Endothelial cell of umbilical vein (primary cell): ENCODE results near the gene MAP2K5. TPM values are rescaled to one million over a fixed set of nuclear protein-coding genes. Genes with fewer than 3 reads are reported as not detected.

Source experiments
- BruUV-seq: library from RNA; stranded (reverse); fragments of 400-500 nt; replicated peaks from 2 replicates; lab custom pipeline; 2021; lab: Mats Ljungman, UMichigan
- CTCF ChIA-PET: fragments of 300-600, 350-600 bp; sonication (Branson Sonifier 250); formaldehyde crosslinking; loops from one replicate; lab custom pipeline; 2021; ENCODE audit warnings: antibody characterized with exemption, inconsistent platforms; lab: Charles Lee
- POLR2A ChIA-PET: fragments of 300-600, 350-600 bp; sonication (Branson Sonifier 250); formaldehyde crosslinking; loops from one replicate; lab custom pipeline; 2021; ENCODE audit warnings: antibody characterized with exemption, inconsistent platforms; lab: Charles Lee
- DNase-seq: peaks from one replicate; pipeline ENCODE4 v3.0.0-alpha.2; 2011; ENCODE audit warnings: low read depth, low spot score
- FAIRE-seq: peaks from 2 replicates; lab custom pipeline; 2011; peaks lifted over from hg19 to GRCh38; lab: Jason Lieb, UNC
- H2AFZ ChIP-seq: 2 replicates; pipeline ENCODE4 v1.6.0; 2012; ENCODE audit warnings: low read depth, low read length, control low read depth, inconsistent platforms
- H3K27ac ChIP-seq: 2 replicates; pipeline ENCODE4 v1.5.1; 2011; ENCODE audit warnings: low read depth, mild to moderate bottlenecking, control low read depth, low read length, moderate library complexity; ENCODE audit not compliant: insufficient read depth
- H3K27me3 ChIP-seq, 2 experiments: 2 replicates each; pipeline versions ENCODE4 v1.6.0 to v1.6.1; 2011; ENCODE audit warnings: low read length in 2 of 2, mixed read lengths in 1 of 2; ENCODE audit not compliant: control insufficient read depth in 2 of 2, insufficient read depth in 2 of 2
- H3K36me3 ChIP-seq, 2 experiments: 2 replicates in 1 of 2; 3 replicates in 1 of 2; pipeline ENCODE4 v1.5.1; 2011; ENCODE audit warnings: low read length in 2 of 2, mild to moderate bottlenecking in 1 of 2, moderate library complexity in 1 of 2; ENCODE audit not compliant: control insufficient read depth in 2 of 2, insufficient read depth in 2 of 2; ENCODE audit errors: extremely low read depth in 1 of 2
- H3K4me1 ChIP-seq: 3 replicates; pipeline ENCODE4 v1.5.1; 2011; ENCODE audit warnings: mild to moderate bottlenecking, low read length; ENCODE audit not compliant: control insufficient read depth, insufficient read depth; ENCODE audit errors: extremely low read depth
- H3K4me2 ChIP-seq: 2 replicates; pipeline ENCODE4 v1.6.1; 2011; ENCODE audit warnings: low read length, control low read depth, mixed read lengths; ENCODE audit not compliant: insufficient read depth
- H3K4me3 ChIP-seq, 3 experiments: fragments of 200-600 bp in 1 of 3; sonication (generic), shearing (Covaris generic) in 1 of 3; replicated peaks in 1 of 3; 2 replicates each; pipeline ENCODE4 v1.5.1; 2011 to 2016; ENCODE audit warnings: control low read depth in 3 of 3, low read length in 3 of 3, mild to moderate bottlenecking in 2 of 3, inconsistent platforms in 1 of 3, low read depth in 1 of 3, moderate library complexity in 1 of 3; ENCODE audit not compliant: insufficient read depth in 1 of 3
- H3K79me2 ChIP-seq: 2 replicates; pipeline ENCODE4 v1.6.0; 2012; ENCODE audit warnings: low read length, inconsistent platforms; ENCODE audit not compliant: control insufficient read depth, insufficient read depth
- H3K9ac ChIP-seq: replicated peaks from 2 replicates; pipeline ENCODE3; 2011; ENCODE audit warnings: low read length, control low read depth; ENCODE audit not compliant: insufficient read depth; ENCODE audit errors: extremely low read depth
- H3K9me1 ChIP-seq: replicated peaks from 3 replicates; pipeline ENCODE4 v1.6.0; 2011; ENCODE audit warnings: mild to moderate bottlenecking, low read length; ENCODE audit not compliant: control insufficient read depth, insufficient read depth; ENCODE audit errors: extremely low read depth
- H3K9me3 ChIP-seq: replicated peaks from 2 replicates; pipeline ENCODE4 v1.5.1; 2012; ENCODE audit warnings: low read length, inconsistent platforms; ENCODE audit not compliant: control insufficient read depth, insufficient read depth
- H4K20me1 ChIP-seq: replicated peaks from 2 replicates; pipeline ENCODE3; 2011; ENCODE audit warnings: mild to moderate bottlenecking, low read length; ENCODE audit not compliant: control insufficient read depth, insufficient read depth; ENCODE audit errors: extremely low read depth
- EZH2 ChIP-seq: IDR thresholded peaks from 2 replicates; pipeline ENCODE4 v1.6.1; 2012; ENCODE audit warnings: borderline replicate concordance, low read depth, mild to moderate bottlenecking, moderate library complexity, low read length, inconsistent platforms; ENCODE audit not compliant: severe bottlenecking
- FOS ChIP-seq: IDR thresholded peaks from 2 replicates; pipeline ENCODE4 v1.6.1; 2011; ENCODE audit warnings: mild to moderate bottlenecking, low read length, moderate library complexity, borderline replicate concordance; ENCODE audit not compliant: insufficient read depth
- GATA2 ChIP-seq: IDR thresholded peaks from 2 replicates; pipeline ENCODE4 v1.7.0; 2011; ENCODE audit warnings: low read depth, mild to moderate bottlenecking, moderate library complexity, mixed read lengths, low read length; ENCODE audit not compliant: insufficient read length, insufficient read depth
- JUN ChIP-seq: IDR thresholded peaks from 2 replicates; pipeline ENCODE4 v1.6.1; 2011; ENCODE audit warnings: borderline replicate concordance, low read depth; ENCODE audit not compliant: insufficient read length, insufficient read depth
- MYC ChIP-seq: IDR thresholded peaks from one replicate; pipeline ENCODE4 v1.6.1; 2011; ENCODE audit warnings: mild to moderate bottlenecking, low read depth, low read length
- POLR2A ChIP-seq: IDR thresholded peaks from 2 replicates; pipeline ENCODE4 v1.6.1; 2012; ENCODE audit warnings: low read depth, mild to moderate bottlenecking, control low read depth, low read length
- POLR2AphosphoS5 ChIP-seq: IDR thresholded peaks from 2 replicates; pipeline ENCODE4 v1.6.1; 2012; ENCODE audit warnings: low read depth, mild to moderate bottlenecking, control low read depth, low read length, moderate library complexity; ENCODE audit not compliant: insufficient read depth
- dilution Hi-C: fragments of 300-500 bp; cut with MboI; formaldehyde crosslinking; loops from one replicate; pipeline ENCODE4 v1.15.0; 2019; ENCODE audit warnings: low sequenced_read_pairs; ENCODE audit not compliant: extremely low pct_ligation_motif_present
- intact Hi-C: fragments of 100-400 bp; cut with micrococcal nuclease; formaldehyde crosslinking; loops from one replicate; pipeline ENCODE4 v1.10.0; 2022
- polyA plus RNA-seq, 4 experiments: library from polyadenylated mRNA; depleted of rRNA in 3 of 4; stranded (reverse) in 3 of 4; unstranded in 1 of 4; fragments of >200 nt; gene quantifications; 2 replicates each; pipeline versions ENCODE4 v1.2.1 to v1.2.3, GENCODE V29; 2011 to 2012; ENCODE audit warnings: missing spikeins in 1 of 4
- total RNA-seq: library from RNA; stranded (reverse); gene quantifications from 2 replicates; pipeline ENCODE4 v1.2.3, GENCODE V29; 2021
- TF ChIP-seq, protein P1 (sequence below): IDR thresholded peaks from 2 replicates; pipeline ENCODE4 v1.6.1; 2011; ENCODE audit not compliant: insufficient read depth, insufficient read length
- TF ChIP-seq, protein P2 (sequence below), 2 donors: IDR thresholded peaks; 1 replicate in 1 of 2; 2 replicates in 1 of 2; pipeline ENCODE4 v1.5.1; 2011; ENCODE audit warnings: low read length in 2 of 2, mild to moderate bottlenecking in 2 of 2, moderate library complexity in 2 of 2, control low read depth in 1 of 2, inconsistent platforms in 1 of 2, low read depth in 1 of 2; ENCODE audit not compliant: insufficient read depth in 1 of 2; ENCODE audit errors: extremely low read depth in 1 of 2

MAP2K5 gene
- total and polyA plus RNA-seq, 2 donors (not counting 3 experiments of a cell fraction or from before 2014, with no cell fraction given), result 4.9 to 24.7 TPM

DNA sequence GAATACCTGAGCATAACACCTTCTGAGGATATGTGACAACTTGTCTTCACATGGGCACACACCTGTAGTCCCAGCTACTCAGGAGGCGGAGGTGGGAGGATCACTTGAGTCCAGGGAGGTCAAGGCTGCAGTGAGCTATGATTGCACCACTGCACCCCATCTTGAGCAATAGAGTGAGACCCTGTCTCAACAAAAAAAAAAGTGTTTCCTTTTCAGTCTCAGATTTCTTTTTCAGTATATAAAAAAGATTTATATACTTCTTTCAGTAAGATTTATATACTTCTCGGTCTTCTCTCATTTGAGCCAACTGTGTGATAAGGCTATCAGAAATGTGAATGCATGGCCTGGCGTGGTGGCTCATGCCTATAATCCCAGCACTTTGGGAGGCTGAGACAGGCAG lies 197.9 kb downstream of the MAP2K5 start:
- FAIRE-seq (no peak), DNase-seq (no peak)
- H3K9me3 ChIP-seq, result no peaks in the 10 kb centered on the region
- H3K9ac ChIP-seq, result no peak overlapping the region
- no peaks in the 10 kb centered on the region for H4K20me1 ChIP-seq
- no peak overlapping the region for H3K4me3 ChIP-seq
- intact Hi-C loops, result no loop called here
- H3K36me3 ChIP-seq, result no peaks in the 10 kb centered on the region
- H2AFZ ChIP-seq, result no peak overlapping the region
- ChIA-PET CTCF (no interaction called here), POLR2A (no interaction called here)
- H3K4me1 ChIP-seq, result no peaks in the 10 kb centered on the region
- no peaks in the 10 kb centered on the region for H3K27me3 ChIP-seq
- no peak overlapping the region for H3K27ac ChIP-seq
- BruUV-seq, result no TSS peak
- H3K9me1 ChIP-seq, result no peaks in the 10 kb centered on the region
- H3K4me2 ChIP-seq, result no peak overlapping the region
- no peaks in the 10 kb centered on the region for H3K79me2 ChIP-seq
- TF ChIP-seq GATA2, result no peak
- no peak for TF ChIP-seq EZH2
- TF ChIP-seq, protein P1, sequence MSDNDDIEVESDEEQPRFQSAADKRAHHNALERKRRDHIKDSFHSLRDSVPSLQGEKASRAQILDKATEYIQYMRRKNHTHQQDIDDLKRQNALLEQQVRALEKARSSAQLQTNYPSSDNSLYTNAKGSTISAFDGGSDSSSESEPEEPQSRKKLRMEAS, result no peak
- dilution Hi-C loops, result no loop called here

DNA sequence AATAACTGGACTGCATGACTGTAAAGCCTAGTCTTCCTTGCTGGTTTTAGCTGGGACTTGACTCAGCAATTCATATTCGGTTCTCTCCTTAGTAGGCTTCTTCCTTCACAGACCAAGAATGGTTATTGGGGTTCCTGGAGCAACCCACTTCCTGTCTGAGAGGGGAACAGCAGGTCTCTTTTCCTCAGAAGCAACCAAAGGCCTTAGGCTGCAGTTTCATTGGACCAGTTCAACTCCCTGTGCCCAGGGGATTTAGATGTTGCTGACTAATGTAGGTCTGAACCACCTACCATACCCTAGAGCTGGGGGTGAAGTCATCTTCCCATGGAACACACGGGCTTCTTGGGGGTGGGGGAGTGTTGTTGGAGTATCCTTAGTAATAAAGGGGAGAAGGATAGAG lies 198.8 kb downstream of the MAP2K5 start:
- DNase-seq (no peak), FAIRE-seq (no peak)
- H4K20me1 ChIP-seq, result no peaks in the 10 kb centered on the region
- H3K9ac ChIP-seq, result no peak overlapping the region
- intact Hi-C loops (no loop called here), dilution Hi-C loops (no loop called here)
- no peak overlapping the region for H3K4me3 ChIP-seq
- H3K27me3 ChIP-seq, result no peaks in the 10 kb centered on the region
- H3K27ac ChIP-seq, result no peak overlapping the region
- no peaks in the 10 kb centered on the region for H3K4me1 ChIP-seq
- POLR2A ChIA-PET, result no interaction called here
- no peaks in the 10 kb centered on the region for H3K9me3 ChIP-seq
- H2AFZ ChIP-seq, result no peak overlapping the region
- H3K9me1 ChIP-seq, result no peaks in the 10 kb centered on the region
- BruUV-seq, result no TSS peak
- no peak overlapping the region for H3K4me2 ChIP-seq
- no peaks in the 10 kb centered on the region for H3K79me2 ChIP-seq
- no peaks in the 10 kb centered on the region for H3K36me3 ChIP-seq
- TF ChIP-seq JUN (no peak), GATA2 (no peak), POLR2A (no peak), FOS (no peak), MYC (no peak), POLR2AphosphoS5 (no peak)
- TF ChIP-seq, protein P1, result no peak
- TF ChIP-seq, protein P2, sequence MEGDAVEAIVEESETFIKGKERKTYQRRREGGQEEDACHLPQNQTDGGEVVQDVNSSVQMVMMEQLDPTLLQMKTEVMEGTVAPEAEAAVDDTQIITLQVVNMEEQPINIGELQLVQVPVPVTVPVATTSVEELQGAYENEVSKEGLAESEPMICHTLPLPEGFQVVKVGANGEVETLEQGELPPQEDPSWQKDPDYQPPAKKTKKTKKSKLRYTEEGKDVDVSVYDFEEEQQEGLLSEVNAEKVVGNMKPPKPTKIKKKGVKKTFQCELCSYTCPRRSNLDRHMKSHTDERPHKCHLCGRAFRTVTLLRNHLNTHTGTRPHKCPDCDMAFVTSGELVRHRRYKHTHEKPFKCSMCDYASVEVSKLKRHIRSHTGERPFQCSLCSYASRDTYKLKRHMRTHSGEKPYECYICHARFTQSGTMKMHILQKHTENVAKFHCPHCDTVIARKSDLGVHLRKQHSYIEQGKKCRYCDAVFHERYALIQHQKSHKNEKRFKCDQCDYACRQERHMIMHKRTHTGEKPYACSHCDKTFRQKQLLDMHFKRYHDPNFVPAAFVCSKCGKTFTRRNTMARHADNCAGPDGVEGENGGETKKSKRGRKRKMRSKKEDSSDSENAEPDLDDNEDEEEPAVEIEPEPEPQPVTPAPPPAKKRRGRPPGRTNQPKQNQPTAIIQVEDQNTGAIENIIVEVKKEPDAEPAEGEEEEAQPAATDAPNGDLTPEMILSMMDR (IDR thresholded peaks at IDR 0.05; ENCODE audit: extremely low read depth in 1 of 2, insufficient read depth in 1 of 2, low read depth in 1 of 2, low read length in 2 of 2), result no peak
- CTCF ChIA-PET, result no interaction called here
